ENCODE data around the gene UST. TPM values are rescaled to one million over a fixed set of nuclear protein-coding genes. Genes with fewer than 3 reads are reported as not detected.
"Not testable (repeated sequence)": the region's sequence is repeated elsewhere in the genome, so short reads cannot be mapped to it uniquely, and the experiment has no call there.

The UST gene
- total RNA-seq, 5 donors from 2014 or later (not counting 1 experiment from before 2014, with no cell fraction given) = 1.9 to 5.3 (median 3.0) TPM

GRCh38 chr6:149094934-149095351 is 348.1 kb downstream of the UST start:
- Mint-ChIP-seq H3K9me3 (peaks cover 10 to 24% (median 15%) of the 10 kb centered on the region in 3 donors), H3K27ac (peak overlapping the region; percentile 96), H3K36me3 (peaks cover 17% of the 10 kb centered on the region), H3K4me3 (peak overlapping the region; percentile 56 to 63 (median 56)), H3K27me3 (no peaks in the 10 kb centered on the region), H3K4me1 (peaks cover 41 to 65% (median 55%) of the 10 kb centered on the region in 3 donors)
- Histone ChIP-seq H3K4me1 (ENCODE audit: control insufficient read depth in 1 of 2, extremely low read depth in 1 of 2, insufficient read depth in 2 of 2, low read length in 2 of 2) (peaks cover 22 to 46% of the 10 kb centered on the region in 2 experiments), H3K4me3 (ENCODE audit: control insufficient read depth in 1 of 2, extremely low read depth in 1 of 2, low read length in 1 of 2) (peak overlapping the region in 1 of 2 donors; percentile 9), H3K27ac (ENCODE audit: low read length) (peak overlapping the region; percentile 59), H3K27me3 (replicated peaks in 1 of 2; ENCODE audit: control insufficient read depth in 2 of 2, extremely low read depth in 1 of 2, insufficient read depth in 2 of 2, low read length in 1 of 2) (no peaks in the 10 kb centered on the region), H3K36me3 (ENCODE audit: control insufficient read depth in 2 of 2, extremely low read depth in 1 of 2, insufficient read depth in 1 of 2, low read length in 1 of 2) (no peaks in the 10 kb centered on the region), H3K9me3 (peaks cover 6% of the 10 kb centered on the region)
- POLR2A ChIA-PET = interaction anchor here (0.5 to 1.0 kb wide), 6 partner anchors 14 to 230 kb away, joined by 3 to 4 read pairs (median 4); no protein-coding TSS in a partner anchor
- CTCF ChIA-PET = interaction anchor here in 1 of 2 donors (0.6 to 1.1 kb wide), 3 partner anchors 9 to 322 kb away, joined by 3 to 5 read pairs (median 3); no protein-coding TSS in a partner anchor
- ATAC-seq (replicated peaks in 1 of 4) = peak; percentile 64 to 83 (median 78)
- DNase-seq = no peak
- whole genome bisulfite sequencing (ENCODE audit: insufficient coverage) = no CpG with 5 or more reads among the region's 2 CpGs

- no CpG with 5 or more reads among the region's 1 CpG for WGBS (ENCODE audit: insufficient coverage)
- Histone ChIP-seq H3K27ac (ENCODE audit: low read length) (no peak overlapping the region), H3K9me3 (peaks cover 6% of the 10 kb centered on the region), H3K4me1 (ENCODE audit: control insufficient read depth in 1 of 2, extremely low read depth in 1 of 2, insufficient read depth in 2 of 2, low read length in 2 of 2) (peaks cover 22 to 46% of the 10 kb centered on the region in 2 experiments), H3K4me3 (ENCODE audit: control insufficient read depth in 1 of 2, extremely low read depth in 1 of 2, low read length in 1 of 2) (no peak overlapping the region), H3K27me3 (replicated peaks in 1 of 2; ENCODE audit: control insufficient read depth in 2 of 2, extremely low read depth in 1 of 2, insufficient read depth in 2 of 2, low read length in 1 of 2) (no peaks in the 10 kb centered on the region), H3K36me3 (ENCODE audit: control insufficient read depth in 2 of 2, extremely low read depth in 1 of 2, insufficient read depth in 1 of 2, low read length in 1 of 2) (no peaks in the 10 kb centered on the region)
- Mint-ChIP-seq H3K27ac (peak overlapping the region; percentile 79 to 92), H3K4me1 (peaks cover 39 to 56% (median 47%) of the 10 kb centered on the region in 3 donors), H3K36me3 (peaks cover 23% of the 10 kb centered on the region), H3K4me3 (peak overlapping the region in 1 of 3 donors; percentile 56), H3K9me3 (peaks cover 10 to 29% (median 15%) of the 10 kb centered on the region in 3 donors), H3K27me3 (no peaks in the 10 kb centered on the region)
- DNase-seq (no peak), ATAC-seq (replicated peaks in 1 of 4) (peak in 1 of 4 experiments; percentile 53)
- ChIA-PET CTCF (interaction anchor here in 1 of 2 donors (0.6 kb wide), 1 partner anchor 321 kb away, joined by 3 read pairs; no protein-coding TSS in a partner anchor), POLR2A (interaction anchor here (0.6 to 1.0 kb wide), 3 partner anchors 35 to 783 kb away, joined by 3 to 6 read pairs (median 4); no protein-coding TSS in a partner anchor)
Observed at GRCh38 chr6:149095842-149096241, 349.0 kb downstream of the UST start.

- H3K27ac Mint-ChIP-seq = peak overlapping the region; percentile 23 to 39
- H3K27me3 Mint-ChIP-seq = no peaks in the 10 kb centered on the region
- no CpG with 5 or more reads among the region's 2 CpGs for WGBS (ENCODE audit: insufficient coverage)
- DNase-seq (no peak), ATAC-seq (replicated peaks in 1 of 4) (no peak)
- H3K36me3 ChIP-seq (ENCODE audit: control insufficient read depth in 2 of 2, extremely low read depth in 1 of 2, insufficient read depth in 1 of 2, low read length in 1 of 2) = no peaks in the 10 kb centered on the region
- peaks cover 22 to 35% of the 10 kb centered on the region in 2 experiments for H3K4me1 ChIP-seq (ENCODE audit: control insufficient read depth in 1 of 2, extremely low read depth in 1 of 2, insufficient read depth in 2 of 2, low read length in 2 of 2)
- H3K4me3 Mint-ChIP-seq = no peak overlapping the region
- no peaks in the 10 kb centered on the region for H3K27me3 ChIP-seq (replicated peaks in 1 of 2; ENCODE audit: control insufficient read depth in 2 of 2, extremely low read depth in 1 of 2, insufficient read depth in 2 of 2, low read length in 1 of 2)
- H3K36me3 Mint-ChIP-seq = peaks cover 37% of the 10 kb centered on the region
- peaks cover 10 to 44% (median 15%) of the 10 kb centered on the region in 3 donors for H3K9me3 Mint-ChIP-seq
- POLR2A ChIA-PET = no interaction called here
- peaks cover 39 to 56% (median 54%) of the 10 kb centered on the region in 3 donors for H3K4me1 Mint-ChIP-seq
- H3K27ac ChIP-seq (ENCODE audit: low read length) = no peak overlapping the region
- peaks cover 6% of the 10 kb centered on the region for H3K9me3 ChIP-seq
- no peak overlapping the region for H3K4me3 ChIP-seq (ENCODE audit: control insufficient read depth in 1 of 2, extremely low read depth in 1 of 2, low read length in 1 of 2)
- CTCF ChIA-PET = no interaction called here
Observed at GRCh38 chr6:149097794-149098193, 351.0 kb downstream of the UST start.

- Mint-ChIP-seq H3K27me3 (no peaks in the 10 kb centered on the region), H3K27ac (peak overlapping the region in 1 of 2 donors; percentile 24), H3K9me3 (peaks cover 10 to 49% (median 15%) of the 10 kb centered on the region in 3 donors), H3K36me3 (peaks cover 40% of the 10 kb centered on the region), H3K4me1 (peaks cover 31 to 47% (median 46%) of the 10 kb centered on the region in 3 donors), H3K4me3 (no peak overlapping the region)
- Histone ChIP-seq H3K9me3 (peaks cover 6% of the 10 kb centered on the region), H3K4me3 (ENCODE audit: control insufficient read depth in 1 of 2, extremely low read depth in 1 of 2, low read length in 1 of 2) (no peak overlapping the region), H3K4me1 (ENCODE audit: control insufficient read depth in 1 of 2, extremely low read depth in 1 of 2, insufficient read depth in 2 of 2, low read length in 2 of 2) (peaks cover 20 to 25% of the 10 kb centered on the region in 2 experiments), H3K27ac (ENCODE audit: low read length) (no peak overlapping the region), H3K36me3 (ENCODE audit: control insufficient read depth in 2 of 2, extremely low read depth in 1 of 2, insufficient read depth in 1 of 2, low read length in 1 of 2) (no peaks in the 10 kb centered on the region), H3K27me3 (replicated peaks in 1 of 2; ENCODE audit: control insufficient read depth in 2 of 2, extremely low read depth in 1 of 2, insufficient read depth in 2 of 2, low read length in 1 of 2) (no peaks in the 10 kb centered on the region)
- CTCF ChIA-PET = no interaction called here
- POLR2A ChIA-PET = interaction anchor here in 1 of 2 donors (0.6 kb wide), 1 partner anchor 143 kb away, joined by 3 read pairs; no protein-coding TSS in a partner anchor
- no CpG with 5 or more reads among the region's 4 CpGs for WGBS (ENCODE audit: insufficient coverage)
- DNase-seq = no peak
- no peak for ATAC-seq (replicated peaks in 1 of 4)
Observed at GRCh38 chr6:149098700-149099276, 352.0 kb downstream of the UST start.

GRCh38 chr6:149102324-149102723 is 355.5 kb downstream of the UST start:
- POLR2A ChIA-PET = no interaction called here
- DNase-seq = no peak

GRCh38 chr6:149103950-149104349 is 357.1 kb downstream of the UST start:
- H3K36me3 ChIP-seq (ENCODE audit: control insufficient read depth in 2 of 2, extremely low read depth in 1 of 2, insufficient read depth in 1 of 2, low read length in 1 of 2); H3K27ac ChIP-seq (ENCODE audit: low read length); H3K27me3 Mint-ChIP-seq; ATAC-seq (replicated peaks in 1 of 4); H3K27ac Mint-ChIP-seq; H3K4me3 ChIP-seq (ENCODE audit: control insufficient read depth in 1 of 2, extremely low read depth in 1 of 2, low read length in 1 of 2); H3K9me3 ChIP-seq; H3K4me3 Mint-ChIP-seq; DNase-seq; CTCF ChIA-PET; H3K4me1 ChIP-seq (ENCODE audit: control insufficient read depth in 1 of 2, extremely low read depth in 1 of 2, insufficient read depth in 2 of 2, low read length in 2 of 2); H3K27me3 ChIP-seq (replicated peaks in 1 of 2; ENCODE audit: control insufficient read depth in 2 of 2, extremely low read depth in 1 of 2, insufficient read depth in 2 of 2, low read length in 1 of 2): not testable (repeated sequence)
- peaks cover 34% of the 10 kb centered on the region for H3K36me3 Mint-ChIP-seq
- H3K9me3 Mint-ChIP-seq = peaks cover under 1 to 33% (median 2%) of the 10 kb centered on the region in 3 donors
- no CpG with 5 or more reads among the region's 3 CpGs for WGBS (ENCODE audit: insufficient coverage)
- H3K4me1 Mint-ChIP-seq = peaks cover 3 to 14% (median 12%) of the 10 kb centered on the region in 3 donors
- POLR2A ChIA-PET = interaction anchor here in 1 of 2 donors (0.6 kb wide), 1 partner anchor 214 kb away, joined by 3 read pairs; the partner anchor contains the start of gene TAB2

More at GRCh38 chr6:149102324-149102723, 355.5 kb downstream of the UST start:
- Mint-ChIP-seq H3K9me3 (peaks cover 10 to 49% (median 15%) of the 10 kb centered on the region in 3 donors), H3K4me1 (peaks cover 3 to 22% (median 18%) of the 10 kb centered on the region in 3 donors), H3K27ac (peak overlapping the region in 1 of 2 donors; percentile 37), H3K36me3 (peaks cover 40% of the 10 kb centered on the region), H3K27me3 (no peaks in the 10 kb centered on the region), H3K4me3 (no peak overlapping the region)
- CTCF ChIA-PET = interaction anchor here in 1 of 2 donors (0.7 kb wide), 1 partner anchor 146 kb away, joined by 3 read pairs; no protein-coding TSS in a partner anchor
- Histone ChIP-seq H3K36me3 (ENCODE audit: control insufficient read depth in 2 of 2, extremely low read depth in 1 of 2, insufficient read depth in 1 of 2, low read length in 1 of 2) (no peaks in the 10 kb centered on the region), H3K27ac (ENCODE audit: low read length) (no peak overlapping the region), H3K4me3 (ENCODE audit: control insufficient read depth in 1 of 2, extremely low read depth in 1 of 2, low read length in 1 of 2) (no peak overlapping the region), H3K9me3 (peaks cover 6% of the 10 kb centered on the region), H3K4me1 (ENCODE audit: control insufficient read depth in 1 of 2, extremely low read depth in 1 of 2, insufficient read depth in 2 of 2, low read length in 2 of 2) (no peaks in the 10 kb centered on the region), H3K27me3 (replicated peaks in 1 of 2; ENCODE audit: control insufficient read depth in 2 of 2, extremely low read depth in 1 of 2, insufficient read depth in 2 of 2, low read length in 1 of 2) (no peaks in the 10 kb centered on the region)
- ATAC-seq (replicated peaks in 1 of 4) = no peak

Data from T-cell (primary cell).